GM21515 (cell line): Measurements from ENCODE around the gene CATSPER1.
A peak's percentile ranks its signal among the peaks of the same experiment; 100 is the strongest.

Source experiments
- ATAC-seq: cut with Tn5 transposase; IDR thresholded peaks from one replicate; pipeline ENCODE4 v1.9.1; 2021; ENCODE audit not compliant: unreplicated experiment

Gene CATSPER1

GRCh38 chr11:66003291-66003690, 23.0 kb downstream of the CATSPER1 start:
- ATAC-seq: no peak

- ATAC-seq: peak; percentile 27
These were observed 23.5 kb downstream of the CATSPER1 start for GRCh38 chr11:66002648-66003225.

GRCh38 chr11:66001942-66002647, 24.2 kb downstream of the CATSPER1 start, which contains the start of the genes BANF1 and EIF1AD:
BANF1 (plus strand) TSS chr11:66002503; CDS start chr11:66003251, 748 bp downstream.
EIF1AD (minus strand) TSS chr11:66002157; CDS start chr11:66000389, 1,768 bp downstream.
- peak; percentile 69 for ATAC-seq

GRCh38 chr11:65997286-65997685, 29.0 kb downstream of the CATSPER1 start:
- no peak for ATAC-seq

GRCh38 chr11:65992056-65992455, 34.2 kb downstream of the CATSPER1 start:
- ATAC-seq: no peak

- peak; percentile 97 for ATAC-seq
These were observed 37.3 kb downstream of the CATSPER1 start for GRCh38 chr11:65988791-65989592.

GRCh38 chr11:65987336-65987735, 38.9 kb downstream of the CATSPER1 start:
- ATAC-seq: no peak

- ATAC-seq: no peak
These were observed 42.7 kb downstream of the CATSPER1 start for GRCh38 chr11:65983589-65983987.

- no peak for ATAC-seq
These were observed 43.3 kb downstream of the CATSPER1 start for GRCh38 chr11:65982824-65983588.

GRCh38 chr11:65981972-65982823, 44.1 kb downstream of the CATSPER1 start:
- ATAC-seq: no peak

GRCh38 chr11:65981101-65981740, 45.1 kb downstream of the CATSPER1 start:
- no peak for ATAC-seq

GRCh38 chr11:65979261-65979759, 47.0 kb downstream of the CATSPER1 start:
- no peak for ATAC-seq

- ATAC-seq: no peak
These were observed 47.7 kb downstream of the CATSPER1 start for GRCh38 chr11:65978391-65979238.

GRCh38 chr11:65977621-65978390, 48.5 kb downstream of the CATSPER1 start:
- ATAC-seq: no peak

- no peak for ATAC-seq
These were observed 49.8 kb downstream of the CATSPER1 start for GRCh38 chr11:65976216-65977176.

- ATAC-seq: no peak
These were observed 50.5 kb downstream of the CATSPER1 start for GRCh38 chr11:65975771-65976170.
